Small intestine (tissue), 7 donors: ENCODE measurements around the gene PDE9A. TPM values are rescaled to one million over a fixed set of nuclear protein-coding genes. Genes with fewer than 3 reads are reported as not detected.

Experiments
- DNase-seq, 2 donors: peaks; one replicate each; pipeline versions ENCODE4 v3.0.0 to v3.0.0-alpha.2; 2013
- FAIRE-seq: peaks from 2 replicates; lab custom pipeline; 2012; peaks lifted over from hg19 to GRCh38; lab: Jason Lieb, UNC
- H3K27ac ChIP-seq, 3 donors: one replicate each; pipeline ENCODE4 v1.5.1; 2013; ENCODE audit warnings: low read length in 2 of 3, mild to moderate bottlenecking in 2 of 3, control low read depth in 1 of 3, inconsistent platforms in 1 of 3, low read depth in 1 of 3, moderate library complexity in 1 of 3
- H3K27me3 ChIP-seq, 3 donors: one replicate each; pipeline ENCODE4 v1.6.1; 2013; ENCODE audit warnings: low read length in 3 of 3, inconsistent platforms in 1 of 3; ENCODE audit not compliant: control insufficient read depth in 3 of 3, insufficient read depth in 3 of 3
- H3K36me3 ChIP-seq, 3 donors: one replicate each; pipeline ENCODE4 v1.6.1; 2013; ENCODE audit warnings: low read length in 3 of 3, inconsistent platforms in 1 of 3, low read depth in 1 of 3, mild to moderate bottlenecking in 1 of 3, moderate library complexity in 1 of 3; ENCODE audit not compliant: control insufficient read depth in 3 of 3, insufficient read depth in 2 of 3
- H3K4me1 ChIP-seq, 3 donors: one replicate each; pipeline ENCODE4 v1.6.1; 2013; ENCODE audit warnings: low read length in 2 of 3, inconsistent platforms in 1 of 3, low read depth in 1 of 3, mild to moderate bottlenecking in 1 of 3, moderate library complexity in 1 of 3; ENCODE audit not compliant: control insufficient read depth in 3 of 3, insufficient read depth in 2 of 3
- H3K4me3 ChIP-seq, 3 donors: one replicate each; pipeline ENCODE4 v1.5.1; 2013; ENCODE audit warnings: low read length in 3 of 3, control low read depth in 1 of 3, inconsistent platforms in 1 of 3, low read depth in 1 of 3, mild to moderate bottlenecking in 1 of 3, moderate library complexity in 1 of 3
- H3K9me3 ChIP-seq, 2 donors: one replicate each; pipeline ENCODE4 v1.6.1; 2013; ENCODE audit warnings: low read depth in 1 of 2, low read length in 1 of 2; ENCODE audit not compliant: control insufficient read depth in 2 of 2, insufficient read depth in 1 of 2
- WGBS, 3 donors: extraction: QIAGEN DNeasy Blood & Tissue Kit; methylation state at CpG; one replicate each; pipeline ENCODE4 v1.1.7; 2013; 5-methylcytosine and 5-hydroxymethylcytosine counted together
- polyA plus RNA-seq, 4 donors: library from polyadenylated mRNA; stranded (reverse) in 3 of 4; unstranded in 1 of 4; fragments of 200-250 nt in 3 of 4; fragments of 120-200 nt in 1 of 4; gene quantifications; one replicate each; pipeline versions ENCODE4 v1.2.1 to v1.2.3, GENCODE V29; 2013
- donor health status: healthy with polysubstance abuse.
- donor health status: control.
- donor health status: control.
- donor health status: Bipolar disorder and iron deficiency.
- donor health status: healthy.

Gene PDE9A
- polyA plus RNA-seq, 4 donors = 31.0 to 96.6 (median 49.6) TPM

- Histone ChIP-seq H3K4me1 (peaks cover 0 to 13% (median 0%) of the 10 kb centered on the region in 3 donors), H3K27me3 (no peaks in the 10 kb centered on the region), H3K4me3 (no peak overlapping the region), H3K27ac (peak overlapping the region in 1 of 3 donors; percentile 62), H3K36me3 (no peaks in the 10 kb centered on the region), H3K9me3 (peaks cover 0 to 7% of the 10 kb centered on the region in 2 donors)
- WGBS, 3 donors = 71 to 83% (median 81%) methylated on average over 7 of the region's 7 CpGs
- FAIRE-seq = no peak
- DNase-seq = peak in 1 of 2 donors; percentile 50
These were observed 166.6 kb downstream of the PDE9A start for GRCh38 chr21:42819861-42820615.

GRCh38 chr21:42820616-42821465 is 167.4 kb downstream of the PDE9A start:
- peaks cover 0 to 5% of the 10 kb centered on the region in 2 donors for H3K9me3 ChIP-seq
- H3K4me1 ChIP-seq = peaks cover 0 to 13% (median 0%) of the 10 kb centered on the region in 3 donors
- no peaks in the 10 kb centered on the region for H3K36me3 ChIP-seq
- FAIRE-seq (no peak), DNase-seq (peak; percentile 18 to 51)
- no peaks in the 10 kb centered on the region for H3K27me3 ChIP-seq
- H3K4me3 ChIP-seq = no peak overlapping the region
- H3K27ac ChIP-seq = peak overlapping the region in 1 of 3 donors; percentile 62
- WGBS, 3 donors = 50 to 68% (median 54%) methylated on average over 8 of the region's 8 CpGs

Other genes with a start within 250 kb of the PDE9A start
- 1 to 10 TPM in 1 of 4 donors, under 1 TPM in 3; 0.42 to 2.4 (median 0.76) TPM for gene UBASH3A, start 249.7 kb upstream of the PDE9A start, polyA plus RNA-seq
- 10 to 100 TPM in 2 of 4 donors, 1 to 10 TPM in 2; 3.8 to 14.1 (median 7.8) TPM for gene RSPH1, start 157.4 kb upstream of the PDE9A start, polyA plus RNA-seq
- 10 to 100 TPM; 30.0 to 80.7 (median 37.6) TPM for gene SLC37A1, start 139.8 kb upstream of the PDE9A start, polyA plus RNA-seq
- gene WDR4, start 225.9 kb downstream of the PDE9A start, polyA plus RNA-seq = 10 to 100 TPM in 1 of 4 donors, 1 to 10 TPM in 3; 3.5 to 20.7 (median 7.0) TPM
- 10 to 100 TPM; 15.9 to 29.2 (median 19.4) TPM for gene NDUFV3, start 239.7 kb downstream of the PDE9A start, polyA plus RNA-seq